GM12878 (cell line): ENCODE data around the gene DSG2. TPM values are rescaled to one million over a fixed set of nuclear protein-coding genes. Genes with fewer than 3 reads are reported as not detected.

Experiments
- ATAC-seq: fragments of 200-7000 bp; cut with Tn5 transposase; 3 replicates; pipeline ENCODE4 v1.9.1; 2020; ENCODE audit warnings: mild to moderate bottlenecking, moderate library complexity
- BruUV-seq: library from RNA; stranded (reverse); fragments of 400-500 nt; replicated peaks from 2 replicates; lab custom pipeline; 2021; lab: Mats Ljungman, UMichigan
- CTCF ChIA-PET: fragments of 300-600 bp; sonication (Branson Sonifier 250); formaldehyde crosslinking; extraction: SDS; loops from one replicate; lab custom pipeline; 2021; ENCODE audit warnings: inconsistent platforms; lab: Yijun Ruan, JAX
- POLR2A ChIA-PET: fragments of 350-600 bp; formaldehyde crosslinking; extraction: SDS; loops from one replicate; lab custom pipeline; 2021; ENCODE audit warnings: inconsistent platforms; lab: Charles Lee
- RAD21 ChIA-PET: fragments of 300-600 bp; sonication (Branson Sonifier 250); formaldehyde crosslinking; loops from one replicate; lab custom pipeline; 2023; ENCODE audit warnings: antibody characterized with exemption; ENCODE audit not compliant: unreplicated experiment; lab: Charles Lee
- SMC1A ChIA-PET: fragments of 300-600 bp; sonication (Branson Sonifier 250); formaldehyde crosslinking; loops from one replicate; lab custom pipeline; 2023; ENCODE audit not compliant: unreplicated experiment, uncharacterized antibody; lab: Charles Lee
- DNase-seq: peaks from one replicate; pipeline ENCODE4 v3.0.0-alpha.2; 2011; ENCODE audit warnings: low read depth, low spot score
- FAIRE-seq: peaks from 3 replicates; lab custom pipeline; 2011; peaks lifted over from hg19 to GRCh38; lab: Jason Lieb, UNC
- H2AFZ ChIP-seq: 2 replicates; pipeline ENCODE4 v1.6.0; 2011; ENCODE audit warnings: low read depth, low read length, control low read depth; ENCODE audit not compliant: control insufficient read depth
- H3K27ac ChIP-seq: 2 replicates; pipeline ENCODE4 v1.5.1; 2011; ENCODE audit warnings: control low read depth; ENCODE audit not compliant: control insufficient read depth, insufficient read depth
- H3K27me3 ChIP-seq, 2 experiments: replicated peaks in 1 of 2; 2 replicates each; pipeline versions ENCODE4 v1.6.0 to v1.6.1; 2011; ENCODE audit warnings: low read length in 1 of 2; ENCODE audit not compliant: control insufficient read depth in 2 of 2, insufficient read depth in 2 of 2
- H3K36me3 ChIP-seq, 2 experiments: 2 replicates each; pipeline ENCODE4 v1.5.1; 2011; ENCODE audit warnings: low read length in 1 of 2; ENCODE audit not compliant: control insufficient read depth in 2 of 2, insufficient read depth in 2 of 2
- H3K4me1 ChIP-seq: 2 replicates; pipeline ENCODE4 v1.6.1; 2011; ENCODE audit warnings: mild to moderate bottlenecking, low read length, moderate library complexity, mixed read lengths; ENCODE audit not compliant: control insufficient read depth, insufficient read depth
- H3K4me2 ChIP-seq: 2 replicates; pipeline ENCODE4 v1.6.0; 2011; ENCODE audit warnings: control low read depth; ENCODE audit not compliant: control insufficient read depth, insufficient read depth
- H3K4me3 ChIP-seq: fragments of 200-600 bp; sonication (generic); 2 replicates; pipeline ENCODE4 v1.5.1; 2016
- H3K79me2 ChIP-seq: 2 replicates; pipeline ENCODE4 v1.6.0; 2011; ENCODE audit warnings: low read length; ENCODE audit not compliant: control insufficient read depth, insufficient read depth
- H3K9ac ChIP-seq: 2 replicates; pipeline ENCODE4 v1.8.0; 2011; ENCODE audit warnings: low read length, control low read depth, mixed read lengths; ENCODE audit not compliant: control insufficient read depth, insufficient read depth
- H3K9me3 ChIP-seq: replicated peaks from 3 replicates; pipeline ENCODE4 v1.5.1; 2011; ENCODE audit warnings: mild to moderate bottlenecking, low read length; ENCODE audit not compliant: control insufficient read depth, insufficient read depth
- H4K20me1 ChIP-seq: 2 replicates; pipeline ENCODE4 v1.6.0; 2011; ENCODE audit not compliant: control insufficient read depth, insufficient read depth
- BRCA1 ChIP-seq: IDR thresholded peaks from 2 replicates; pipeline ENCODE4 v1.6.1; 2011; ENCODE audit warnings: low read depth, low read length, improper control_type of control experiment
- HSF1 ChIP-seq: fragments of 150-350 bp; IDR thresholded peaks from 2 replicates; pipeline ENCODE4 v1.6.1; 2014; ENCODE audit warnings: mild to moderate bottlenecking, low read depth, low read length
- JUNB ChIP-seq: IDR thresholded peaks from 2 replicates; pipeline ENCODE4 v1.6.1; 2016; ENCODE audit warnings: antibody characterized with exemption, mild to moderate bottlenecking
- MEF2A ChIP-seq: IDR thresholded peaks from 2 replicates; pipeline ENCODE4 v1.6.1; 2011; ENCODE audit warnings: low read depth, mild to moderate bottlenecking, low read length, moderate library complexity; ENCODE audit not compliant: insufficient read depth
- MEF2B ChIP-seq: fragments of 450-650 bp; IDR thresholded peaks from 2 replicates; pipeline ENCODE4 v1.6.1; 2018; ENCODE audit warnings: mild to moderate bottlenecking, moderate library complexity; ENCODE audit not compliant: partially characterized antibody, poor library complexity, severe bottlenecking
- MXI1 ChIP-seq: fragments of 150-350 bp; IDR thresholded peaks from 2 replicates; pipeline ENCODE4 v1.6.1; 2011; ENCODE audit warnings: low read depth, mild to moderate bottlenecking, inconsistent platforms, low read length, improper control_type of control experiment
- PRDM15 ChIP-seq: fragments of 450-650 bp; formaldehyde crosslinking; IDR thresholded peaks from 2 replicates; pipeline ENCODE4 v1.4.0; 2020; ENCODE audit warnings: mild to moderate bottlenecking, moderate library complexity
- RB1 ChIP-seq: fragments of 450-650 bp; formaldehyde crosslinking; IDR thresholded peaks from 2 replicates; pipeline ENCODE4 v1.6.1; 2017; ENCODE audit warnings: mild to moderate bottlenecking, borderline replicate concordance
- REST ChIP-seq: IDR thresholded peaks from 2 replicates; pipeline ENCODE4 v1.6.1; 2012; ENCODE audit warnings: mild to moderate bottlenecking, low read depth, low read length
- ZBTB11 ChIP-seq: fragments of 450-650 bp; formaldehyde crosslinking; IDR thresholded peaks from 2 replicates; pipeline ENCODE4 v1.5.0; 2022; ENCODE audit warnings: mild to moderate bottlenecking, missing genetic modification characterization
- WGBS: methylation state at CpG from one replicate; pipeline ENCODE4 v1.1.6; 2016; ENCODE audit warnings: low lambda C conversion rate; ENCODE audit not compliant: insufficient replicate concordance, insufficient coverage; ENCODE audit errors: missing lambda C conversion rate; 5-methylcytosine and 5-hydroxymethylcytosine counted together
- in situ Hi-C: fragments of 300-500 bp; cut with MboI; formaldehyde crosslinking; loops from 9 replicates; pipeline ENCODE4 v1.14.3; 2018; ENCODE audit warnings: mixed read lengths
- intact Hi-C: fragments of 100-400 bp; cut with micrococcal nuclease; formaldehyde crosslinking; loops from one replicate; pipeline ENCODE4 v1.14.2; 2022; ENCODE audit not compliant: unreplicated experiment
- polyA plus RNA-seq, 11 experiments: library from polyadenylated mRNA; depleted of rRNA in 4 of 11; unstranded in 6 of 11; stranded (reverse) in 5 of 11; fragments of >200 nt; fragmentation: Nextera tagmentation in 4 of 11; fragmentation: Illumina TruSeq in 1 of 11; extraction: Ambion mirVana in 4 of 11; extraction: Trizol in 1 of 11; gene quantifications; 1 replicate in 1 of 11; 2 replicates in 10 of 11; pipeline versions ENCODE4 v1.2.1 to v1.2.3, GENCODE V29; 2011 to 2016; ENCODE audit warnings: inconsistent platforms in 2 of 11, missing spikeins in 2 of 11, low read depth in 1 of 11
- total RNA-seq, 4 experiments: library from RNA; depleted of rRNA in 3 of 4; stranded (reverse); fragments of >200 nt in 3 of 4; fragmentation: Illumina TruSeq in 1 of 4; extraction: Trizol in 1 of 4; gene quantifications; 2 replicates each; pipeline versions ENCODE4 v1.2.1 to v1.2.3, GENCODE V29; 2013 to 2021

The DSG2 gene
- total and polyA plus RNA-seq, 10 of the 15 experiments (the other 5 are each of a cell fraction or from before 2014, with no cell fraction given) = 11.7 to 46.2 (median 28.0) TPM

GRCh38 chr18:31492671-31493070, 5.3 kb upstream of the DSG2 start:
- Histone ChIP-seq H3K4me1 (peaks cover 7% of the 10 kb centered on the region), H3K9ac (no peak overlapping the region), H4K20me1 (no peaks in the 10 kb centered on the region), H3K36me3 (no peaks in the 10 kb centered on the region), H3K27me3 (no peaks in the 10 kb centered on the region), H3K4me2 (no peak overlapping the region), H3K4me3 (no peak overlapping the region), H3K27ac (no peak overlapping the region), H2AFZ (no peak overlapping the region), H3K9me3 (no peaks in the 10 kb centered on the region; the same call in 2 of the 3 replicates), H3K79me2 (no peaks in the 10 kb centered on the region)
- ChIA-PET POLR2A (interaction anchor here (4.6 kb wide), 1 partner anchor 7 kb away, joined by 35 read pairs; no protein-coding TSS in a partner anchor), SMC1A (interaction anchor here (0.6 to 5.1 kb wide), 6 partner anchors 8 to 247 kb away, joined by 3 to 53 read pairs (median 7); no protein-coding TSS in a partner anchor), RAD21 (interaction anchor here (0.6 to 3.7 kb wide), 6 partner anchors 7 to 167 kb away, joined by 3 to 33 read pairs (median 4); no protein-coding TSS in a partner anchor), CTCF (interaction anchor here (0.9 to 3.2 kb wide), 5 partner anchors 9 to 142 kb away, joined by 3 to 26 read pairs (median 3); no protein-coding TSS in a partner anchor)
- DNase-seq (no peak), ATAC-seq (no peak), FAIRE-seq (no peak)
- in situ Hi-C loops (no loop called here), intact Hi-C loops (loop anchor here (10.0 kb wide), 1 partner anchor 258 kb away; no protein-coding TSS in a partner anchor)
- 72% methylated on average over 9 of the region's 9 CpGs for WGBS
- no TSS peak for BruUV-seq
- TF ChIP-seq ZBTB11 (no peak), BRCA1 (no peak), REST (no peak), PRDM15 (CRISPR knock-in tag) (no peak), HSF1 (no peak), JUNB (no peak), MXI1 (no peak), MEF2B (no peak), MEF2A (no peak), RB1 (no peak)
